Stimulated activated CD4-positive, alpha-beta T cell treated with anti-CD3 and anti-CD28 coated beads, Interleukin-1b, Interleukin-23, amount 100 ng/mL, for 48 hours (primary cell): ENCODE results near the gene TMEM255B.
A peak's percentile ranks its signal among the peaks of the same experiment; 100 is the strongest.
"Not testable (repeated sequence)": the region's sequence is repeated elsewhere in the genome, so short reads cannot be mapped to it uniquely, and the experiment has no call there.

Experiments used
- DNase-seq: peaks from one replicate; pipeline ENCODE4 v3.0.0-alpha.2; 2020

Gene TMEM255B

GRCh38 chr13:113735194-113735593, 23.8 kb upstream of the TMEM255B start:
- no peak for DNase-seq

GRCh38 chr13:113735750-113736149, 23.3 kb upstream of the TMEM255B start:
- no peak for DNase-seq

- DNase-seq = no peak
These were observed 22.7 kb upstream of the TMEM255B start for GRCh38 chr13:113736258-113736731.

GRCh38 chr13:113737803-113738202, 21.2 kb upstream of the TMEM255B start:
- DNase-seq = no peak

- no peak for DNase-seq
These were observed 19.3 kb upstream of the TMEM255B start for GRCh38 chr13:113739527-113740285.

- DNase-seq = no peak
These were observed 18.8 kb upstream of the TMEM255B start for GRCh38 chr13:113740286-113740556.

GRCh38 chr13:113740661-113741060, 18.4 kb upstream of the TMEM255B start:
- DNase-seq = no peak

GRCh38 chr13:113741191-113741668, 17.8 kb upstream of the TMEM255B start:
- no peak for DNase-seq

- DNase-seq = peak; percentile 22
These were observed 17.0 kb upstream of the TMEM255B start for GRCh38 chr13:113742000-113742441.

GRCh38 chr13:113742445-113743120, 16.4 kb upstream of the TMEM255B start:
- no peak for DNase-seq

GRCh38 chr13:113743366-113744195, 15.4 kb upstream of the TMEM255B start:
- no peak for DNase-seq

- DNase-seq = no peak
These were observed 14.6 kb upstream of the TMEM255B start for GRCh38 chr13:113744197-113745000.

GRCh38 chr13:113745059-113745458, 14.0 kb upstream of the TMEM255B start:
- no peak for DNase-seq

GRCh38 chr13:113745500-113746142, 13.4 kb upstream of the TMEM255B start:
- DNase-seq = not testable (repeated sequence)

- no peak for DNase-seq
These were observed 12.9 kb upstream of the TMEM255B start for GRCh38 chr13:113746143-113746525.

- DNase-seq = no peak
These were observed 12.4 kb upstream of the TMEM255B start for GRCh38 chr13:113746671-113747070.

GRCh38 chr13:113747291-113747833, 11.7 kb upstream of the TMEM255B start:
- no peak for DNase-seq

- DNase-seq = no peak
These were observed 10.7 kb upstream of the TMEM255B start for GRCh38 chr13:113748101-113748861.

- no peak for DNase-seq
These were observed 10.1 kb upstream of the TMEM255B start for GRCh38 chr13:113748862-113749451.

GRCh38 chr13:113749507-113749906, 9.5 kb upstream of the TMEM255B start:
- DNase-seq = no peak

GRCh38 chr13:113749967-113750366, 9.1 kb upstream of the TMEM255B start:
- DNase-seq = no peak
